WTC11 (cell line): Measurements from ENCODE around the gene SPEF1. TPM values are rescaled to one million over a fixed set of nuclear protein-coding genes. Genes with fewer than 3 reads are reported as not detected.

Experiments used
- ATAC-seq: fragments of 200-7000 bp; cut with Tn5 transposase; 2 replicates; pipeline ENCODE4 v1.10.0; 2021; ENCODE audit warnings: mild to moderate bottlenecking, moderate library complexity
- CTCF ChIA-PET: fragments of 300-600 bp; sonication (Branson Sonifier 250); formaldehyde crosslinking; loops from one replicate; lab custom pipeline; 2021; ENCODE audit warnings: antibody characterized with exemption; lab: Charles Lee
- POLR2A ChIA-PET: fragments of 350-600 bp; sonication (Branson Sonifier 250); formaldehyde crosslinking; loops from one replicate; lab custom pipeline; 2021; ENCODE audit warnings: antibody characterized with exemption; lab: Charles Lee
- DNase-seq: peaks from one replicate; pipeline ENCODE4 v3.0.0; 2021; ENCODE audit warnings: low spot score
- H3K27ac Mint-ChIP-seq: 2 replicates; pipeline ENCODE4 v1.8.0; 2021; ENCODE audit warnings: mixed read lengths
- H3K27me3 Mint-ChIP-seq: 2 replicates; pipeline ENCODE4 v1.8.0; 2021; ENCODE audit warnings: low read depth, mild to moderate bottlenecking, moderate library complexity, mixed read lengths
- H3K36me3 Mint-ChIP-seq: 2 replicates; pipeline ENCODE4 v1.8.0; 2021; ENCODE audit warnings: mixed read lengths
- H3K4me1 Mint-ChIP-seq: 2 replicates; pipeline ENCODE4 v1.8.0; 2022; ENCODE audit warnings: mixed read lengths
- H3K4me3 Mint-ChIP-seq: 2 replicates; pipeline ENCODE4 v1.8.0; 2021; ENCODE audit warnings: mild to moderate bottlenecking, moderate library complexity, mixed read lengths
- H3K9me3 Mint-ChIP-seq: 2 replicates; pipeline ENCODE4 v1.8.0; 2021; ENCODE audit warnings: mixed read lengths
- ARID4B ChIP-seq: sonication (generic); formaldehyde crosslinking; IDR thresholded peaks from 2 replicates; pipeline ENCODE4 v1.8.0; 2023; ENCODE audit warnings: missing genetic modification reagents, mild to moderate bottlenecking, borderline replicate concordance
- ATF2 ChIP-seq: sonication (generic); formaldehyde crosslinking; IDR thresholded peaks from 2 replicates; pipeline ENCODE4 v1.8.1; 2022; ENCODE audit warnings: low read depth, missing genetic modification reagents, borderline replicate concordance
- E2F4 ChIP-seq: sonication (generic); formaldehyde crosslinking; IDR thresholded peaks from 2 replicates; pipeline ENCODE4 v1.8.1; 2022; ENCODE audit warnings: low read depth, mild to moderate bottlenecking, moderate library complexity, missing genetic modification reagents, borderline replicate concordance
- FOXP1 ChIP-seq: sonication (generic); formaldehyde crosslinking; IDR thresholded peaks from 2 replicates; pipeline ENCODE4 v1.8.0; 2022; ENCODE audit warnings: missing genetic modification reagents, mild to moderate bottlenecking, moderate library complexity, borderline replicate concordance
- HMGA2 ChIP-seq: fragments of 250-450 bp; sonication (Bioruptor Pico); IDR thresholded peaks from 2 replicates; pipeline ENCODE4 v1.4.0; 2021; ENCODE audit warnings: mild to moderate bottlenecking, moderate library complexity
- IRF2 ChIP-seq: sonication (generic); formaldehyde crosslinking; IDR thresholded peaks from 2 replicates; pipeline ENCODE4 v1.8.0; 2022; ENCODE audit warnings: low read depth, missing genetic modification reagents, borderline replicate concordance
- JUN ChIP-seq: sonication (generic); formaldehyde crosslinking; IDR thresholded peaks from 2 replicates; pipeline ENCODE4 v1.8.0; 2023; ENCODE audit warnings: mild to moderate bottlenecking, missing genetic modification reagents
- NFATC4 ChIP-seq: fragments of 250-450 bp; sonication (Bioruptor Pico); IDR thresholded peaks from 2 replicates; pipeline ENCODE4 v1.9.0; 2021; ENCODE audit warnings: mild to moderate bottlenecking
- NFE2L1 ChIP-seq: sonication (generic); formaldehyde crosslinking; IDR thresholded peaks from 2 replicates; pipeline ENCODE4 v1.8.1; 2023; ENCODE audit warnings: missing genetic modification reagents
- SP1 ChIP-seq: sonication (generic); formaldehyde crosslinking; conservative IDR thresholded peaks from 2 replicates; pipeline ENCODE4 v1.8.1; 2022; ENCODE audit warnings: missing genetic modification reagents
- TCF7 ChIP-seq: sonication (generic); formaldehyde crosslinking; IDR thresholded peaks from 2 replicates; pipeline ENCODE4 v1.8.0; 2022; ENCODE audit warnings: mild to moderate bottlenecking, low read depth, missing genetic modification reagents, moderate library complexity
- TEAD4 ChIP-seq: sonication (generic); formaldehyde crosslinking; IDR thresholded peaks from 2 replicates; pipeline ENCODE4 v1.8.0; 2022; ENCODE audit warnings: mild to moderate bottlenecking, missing genetic modification reagents
- USF2 ChIP-seq: sonication (generic); formaldehyde crosslinking; IDR thresholded peaks from 2 replicates; pipeline ENCODE4 v1.8.1; 2023; ENCODE audit warnings: mild to moderate bottlenecking, missing genetic modification reagents, moderate library complexity
- ZBTB21 ChIP-seq: sonication (generic); formaldehyde crosslinking; IDR thresholded peaks from 2 replicates; pipeline ENCODE4 v1.8.1; 2023; ENCODE audit warnings: mild to moderate bottlenecking, missing genetic modification reagents, borderline replicate concordance
- ZNF121 ChIP-seq: sonication (generic); formaldehyde crosslinking; IDR thresholded peaks from 2 replicates; pipeline ENCODE4 v1.8.0; 2023; ENCODE audit warnings: missing genetic modification reagents
- ZNF671 ChIP-seq: fragments of 250-450 bp; sonication (Bioruptor Pico); IDR thresholded peaks from 2 replicates; pipeline ENCODE4 v1.8.0; 2021; ENCODE audit warnings: mild to moderate bottlenecking
- ZSCAN18 ChIP-seq: fragments of 250-450 bp; sonication (Bioruptor Pico); IDR thresholded peaks from 2 replicates; pipeline ENCODE4 v2.1.2; 2022; ENCODE audit warnings: mild to moderate bottlenecking, moderate library complexity
- total RNA-seq: library from RNA; stranded (reverse); gene quantifications from 3 replicates; pipeline ENCODE4 v1.2.3, GENCODE V29; 2021
- TF ChIP-seq, protein P1 (sequence below): sonication (generic); formaldehyde crosslinking; IDR thresholded peaks from 2 replicates; pipeline ENCODE4 v1.8.1; 2023; ENCODE audit warnings: mild to moderate bottlenecking, moderate library complexity, missing genetic modification reagents

The SPEF1 gene
- total RNA-seq, 1 experiment from 2014 or later = 0.72 TPM

- DNase-seq = no peak
- no peak for ATAC-seq
- Mint-ChIP-seq H3K4me3 (no peak overlapping the region), H3K36me3 (no peaks in the 10 kb centered on the region), H3K4me1 (peaks cover 25% of the 10 kb centered on the region), H3K9me3 (no peaks in the 10 kb centered on the region), H3K27ac (no peak overlapping the region), H3K27me3 (peaks cover 51% of the 10 kb centered on the region)
- TF ChIP-seq USF2 (CRISPR knock-in tag) = no peak
- TF ChIP-seq ZNF121 (CRISPR knock-in tag) = no peak
- TF ChIP-seq HMGA2 = no peak
- ChIA-PET POLR2A (no interaction called here), CTCF (interaction anchor here (1.2 to 5.5 kb wide), 3 partner anchors 15 to 167 kb away, joined by 3 to 43 read pairs (median 9); no protein-coding TSS in a partner anchor)
Observed at GRCh38 chr20:3729811-3730540, 51.3 kb downstream of the SPEF1 start.

DNA sequence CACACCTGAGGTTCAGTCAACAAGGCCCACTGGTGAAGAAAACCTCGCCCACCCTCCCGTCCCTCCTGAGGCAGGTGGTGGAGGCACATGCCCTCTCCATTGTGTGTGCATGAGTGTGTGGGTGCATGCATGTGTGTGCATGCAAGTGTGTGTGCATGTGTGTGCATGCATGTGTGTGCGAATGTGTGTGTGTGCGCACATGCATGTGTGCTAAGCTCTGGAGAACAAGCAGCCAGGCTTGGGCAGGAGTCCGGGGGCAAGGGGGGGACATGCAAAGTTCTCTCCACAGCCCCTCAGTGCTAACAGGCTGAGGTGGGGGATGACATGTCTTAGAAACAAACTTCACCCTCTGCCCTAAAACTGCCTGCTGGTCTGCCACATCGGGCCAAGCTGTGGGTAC, 51.9 kb downstream of the SPEF1 start:
- Mint-ChIP-seq H3K27ac (no peak overlapping the region), H3K27me3 (peaks cover 51% of the 10 kb centered on the region), H3K4me1 (peaks cover 25% of the 10 kb centered on the region), H3K4me3 (no peak overlapping the region), H3K36me3 (no peaks in the 10 kb centered on the region), H3K9me3 (no peaks in the 10 kb centered on the region)
- ChIA-PET CTCF (interaction anchor here (1.1 to 5.5 kb wide), 6 partner anchors 16 to 166 kb away, joined by 3 to 43 read pairs (median 5); partner anchors contain the start of gene ADISSP), POLR2A (no interaction called here)
- DNase-seq (no peak), ATAC-seq (no peak)
- no peak for TF ChIP-seq NFE2L1 (CRISPR knock-in tag)
- TF ChIP-seq ZNF671 (CRISPR knock-in tag) = no peak
- TF ChIP-seq ARID4B (CRISPR knock-in tag) = no peak
- no peak for TF ChIP-seq ZSCAN18 (CRISPR knock-in tag)
- no peak for TF ChIP-seq ATF2
- TF ChIP-seq USF2 (CRISPR knock-in tag) = no peak
- no peak for TF ChIP-seq ZBTB21 (CRISPR knock-in tag)
- no peak for TF ChIP-seq E2F4 (CRISPR knock-in tag)
- no peak for TF ChIP-seq NFATC4
- TF ChIP-seq, protein P1, sequence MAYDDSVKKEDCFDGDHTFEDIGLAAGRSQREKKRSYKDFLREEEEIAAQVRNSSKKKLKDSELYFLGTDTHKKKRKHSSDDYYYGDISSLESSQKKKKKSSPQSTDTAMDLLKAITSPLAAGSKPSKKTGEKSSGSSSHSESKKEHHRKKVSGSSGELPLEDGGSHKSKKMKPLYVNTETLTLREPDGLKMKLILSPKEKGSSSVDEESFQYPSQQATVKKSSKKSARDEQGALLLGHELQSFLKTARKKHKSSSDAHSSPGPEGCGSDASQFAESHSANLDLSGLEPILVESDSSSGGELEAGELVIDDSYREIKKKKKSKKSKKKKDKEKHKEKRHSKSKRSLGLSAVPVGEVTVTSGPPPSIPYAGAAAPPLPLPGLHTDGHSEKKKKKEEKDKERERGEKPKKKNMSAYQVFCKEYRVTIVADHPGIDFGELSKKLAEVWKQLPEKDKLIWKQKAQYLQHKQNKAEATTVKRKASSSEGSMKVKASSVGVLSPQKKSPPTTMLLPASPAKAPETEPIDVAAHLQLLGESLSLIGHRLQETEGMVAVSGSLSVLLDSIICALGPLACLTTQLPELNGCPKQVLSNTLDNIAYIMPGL (CRISPR knock-in tag) = no peak
- no peak for TF ChIP-seq FOXP1 (CRISPR knock-in tag)
- no peak for TF ChIP-seq IRF2 (CRISPR knock-in tag)
- no peak for TF ChIP-seq SP1 (CRISPR knock-in tag)
- no peak for TF ChIP-seq JUN (CRISPR knock-in tag)
- TF ChIP-seq TCF7 = no peak
- TF ChIP-seq TEAD4 = no peak
